Measurements from ENCODE around the gene RNF223. TPM values are rescaled to one million over a fixed set of nuclear protein-coding genes. Genes with fewer than 3 reads are reported as not detected.

RNF223 gene
- total RNA-seq, 1 experiment from 2014 or later: not detected

DNA sequence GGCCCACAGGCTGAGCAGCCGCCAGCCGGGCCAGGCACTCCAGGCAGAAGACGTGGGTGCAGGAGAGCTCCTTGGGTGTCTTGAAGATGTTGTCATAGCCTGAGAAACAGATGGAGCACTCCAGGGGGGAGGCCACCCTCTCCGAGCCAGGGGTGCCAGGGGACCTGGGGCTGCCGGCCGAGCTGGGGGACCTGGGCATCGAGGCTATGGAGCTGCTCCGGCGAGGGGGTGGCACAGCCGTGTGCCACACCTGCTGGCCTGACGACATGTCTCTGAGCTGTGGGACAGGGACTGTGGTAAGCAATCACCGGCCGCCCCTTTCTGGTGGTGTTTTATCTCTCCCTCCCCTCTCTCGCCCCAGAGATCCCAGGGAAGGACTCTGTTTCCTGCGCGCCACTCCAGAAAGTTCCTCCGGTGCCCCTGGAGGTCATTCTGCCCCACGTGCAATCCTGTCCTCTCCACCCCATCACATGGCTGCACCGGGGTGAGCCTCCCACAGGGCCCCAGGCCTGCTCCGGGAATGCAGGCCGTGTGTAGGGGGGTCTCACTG is 1.7 kb downstream of the RNF223 start:
- ChIA-PET CTCF (interaction anchor here (1.1 to 3.2 kb wide), 3 partner anchors 8 to 88 kb away, joined by 3 to 10 read pairs (median 6); no protein-coding TSS in a partner anchor), POLR2A (no interaction called here)
- peaks cover 12% of the 10 kb centered on the region for H3K27me3 Mint-ChIP-seq (ENCODE audit: low read depth)
- H3K27ac Mint-ChIP-seq: no peak overlapping the region
- H3K4me3 Mint-ChIP-seq: no peak overlapping the region
- no peaks in the 10 kb centered on the region for H3K9me3 Mint-ChIP-seq
- DNase-seq (ENCODE audit: low spot score): no peak
- H3K4me1 Mint-ChIP-seq: no peaks in the 10 kb centered on the region
- TF ChIP-seq, protein P1, sequence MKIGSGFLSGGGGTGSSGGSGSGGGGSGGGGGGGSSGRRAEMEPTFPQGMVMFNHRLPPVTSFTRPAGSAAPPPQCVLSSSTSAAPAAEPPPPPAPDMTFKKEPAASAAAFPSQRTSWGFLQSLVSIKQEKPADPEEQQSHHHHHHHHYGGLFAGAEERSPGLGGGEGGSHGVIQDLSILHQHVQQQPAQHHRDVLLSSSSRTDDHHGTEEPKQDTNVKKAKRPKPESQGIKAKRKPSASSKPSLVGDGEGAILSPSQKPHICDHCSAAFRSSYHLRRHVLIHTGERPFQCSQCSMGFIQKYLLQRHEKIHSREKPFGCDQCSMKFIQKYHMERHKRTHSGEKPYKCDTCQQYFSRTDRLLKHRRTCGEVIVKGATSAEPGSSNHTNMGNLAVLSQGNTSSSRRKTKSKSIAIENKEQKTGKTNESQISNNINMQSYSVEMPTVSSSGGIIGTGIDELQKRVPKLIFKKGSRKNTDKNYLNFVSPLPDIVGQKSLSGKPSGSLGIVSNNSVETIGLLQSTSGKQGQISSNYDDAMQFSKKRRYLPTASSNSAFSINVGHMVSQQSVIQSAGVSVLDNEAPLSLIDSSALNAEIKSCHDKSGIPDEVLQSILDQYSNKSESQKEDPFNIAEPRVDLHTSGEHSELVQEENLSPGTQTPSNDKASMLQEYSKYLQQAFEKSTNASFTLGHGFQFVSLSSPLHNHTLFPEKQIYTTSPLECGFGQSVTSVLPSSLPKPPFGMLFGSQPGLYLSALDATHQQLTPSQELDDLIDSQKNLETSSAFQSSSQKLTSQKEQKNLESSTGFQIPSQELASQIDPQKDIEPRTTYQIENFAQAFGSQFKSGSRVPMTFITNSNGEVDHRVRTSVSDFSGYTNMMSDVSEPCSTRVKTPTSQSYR (CRISPR knock-in tag; IDR thresholded peaks at IDR 0.05): no peak
- no peaks in the 10 kb centered on the region for H3K36me3 Mint-ChIP-seq
- no peak for ATAC-seq

DNA sequence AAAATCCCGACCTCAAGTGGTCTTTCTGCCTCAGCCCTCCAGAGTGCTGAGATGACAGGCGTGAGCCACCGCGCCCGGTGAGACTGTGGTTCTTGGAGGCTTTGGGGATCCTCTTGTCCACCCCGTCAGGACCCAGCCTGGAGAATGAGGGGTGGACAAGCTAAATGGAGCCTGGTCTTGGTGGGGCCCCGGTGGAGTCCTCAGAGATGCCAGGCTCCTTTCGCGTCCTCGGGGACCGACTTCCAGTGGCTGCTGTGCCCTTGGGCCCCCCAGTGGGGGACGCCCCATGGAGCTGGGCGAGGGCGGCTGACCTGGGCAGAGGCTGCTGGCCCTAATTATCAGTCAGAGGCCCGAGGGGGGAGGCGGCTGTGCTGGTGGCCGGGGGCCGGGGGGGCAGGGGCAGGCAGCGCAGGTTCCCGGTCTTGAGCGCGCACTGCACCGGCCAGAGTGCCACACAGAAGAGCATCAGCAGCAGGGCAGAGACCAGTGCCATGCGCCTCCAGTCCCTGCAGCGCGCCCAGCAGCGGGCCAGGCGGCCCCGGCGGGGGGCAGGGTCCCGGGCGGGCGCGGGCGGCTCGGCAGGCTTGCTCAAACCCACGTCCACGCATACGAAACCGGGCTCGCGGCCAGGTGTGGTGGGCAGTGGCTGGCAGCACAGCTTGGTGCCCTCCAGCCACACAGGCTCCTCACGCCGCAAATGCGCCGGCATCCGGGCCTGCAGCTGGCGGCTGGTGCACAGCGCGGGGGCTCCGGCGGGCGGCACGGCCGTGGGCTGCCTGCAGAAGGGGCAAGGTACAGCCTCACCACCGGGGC is 2.4 kb downstream of the RNF223 start:
- H3K9me3 Mint-ChIP-seq: no peaks in the 10 kb centered on the region
- H3K4me3 Mint-ChIP-seq: no peak overlapping the region
- H3K27ac Mint-ChIP-seq: no peak overlapping the region
- DNase-seq (ENCODE audit: low spot score) (no peak), ATAC-seq (no peak)
- H3K36me3 Mint-ChIP-seq: no peaks in the 10 kb centered on the region
- ChIA-PET POLR2A (no interaction called here), CTCF (interaction anchor here (0.7 to 1.4 kb wide), 4 partner anchors 8 to 220 kb away, joined by 3 to 6 read pairs (median 4); no protein-coding TSS in a partner anchor)
- H3K4me1 Mint-ChIP-seq: no peaks in the 10 kb centered on the region
- TF ChIP-seq, protein P2, sequence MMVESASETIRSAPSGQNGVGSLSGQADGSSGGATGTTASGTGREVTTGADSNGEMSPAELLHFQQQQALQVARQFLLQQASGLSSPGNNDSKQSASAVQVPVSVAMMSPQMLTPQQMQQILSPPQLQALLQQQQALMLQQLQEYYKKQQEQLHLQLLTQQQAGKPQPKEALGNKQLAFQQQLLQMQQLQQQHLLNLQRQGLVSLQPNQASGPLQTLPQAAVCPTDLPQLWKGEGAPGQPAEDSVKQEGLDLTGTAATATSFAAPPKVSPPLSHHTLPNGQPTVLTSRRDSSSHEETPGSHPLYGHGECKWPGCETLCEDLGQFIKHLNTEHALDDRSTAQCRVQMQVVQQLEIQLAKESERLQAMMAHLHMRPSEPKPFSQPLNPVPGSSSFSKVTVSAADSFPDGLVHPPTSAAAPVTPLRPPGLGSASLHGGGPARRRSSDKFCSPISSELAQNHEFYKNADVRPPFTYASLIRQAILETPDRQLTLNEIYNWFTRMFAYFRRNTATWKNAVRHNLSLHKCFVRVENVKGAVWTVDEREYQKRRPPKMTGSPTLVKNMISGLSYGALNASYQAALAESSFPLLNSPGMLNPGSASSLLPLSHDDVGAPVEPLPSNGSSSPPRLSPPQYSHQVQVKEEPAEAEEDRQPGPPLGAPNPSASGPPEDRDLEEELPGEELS (CRISPR knock-in tag; IDR thresholded peaks at IDR 0.05): no peak
- TF ChIP-seq, protein P3, sequence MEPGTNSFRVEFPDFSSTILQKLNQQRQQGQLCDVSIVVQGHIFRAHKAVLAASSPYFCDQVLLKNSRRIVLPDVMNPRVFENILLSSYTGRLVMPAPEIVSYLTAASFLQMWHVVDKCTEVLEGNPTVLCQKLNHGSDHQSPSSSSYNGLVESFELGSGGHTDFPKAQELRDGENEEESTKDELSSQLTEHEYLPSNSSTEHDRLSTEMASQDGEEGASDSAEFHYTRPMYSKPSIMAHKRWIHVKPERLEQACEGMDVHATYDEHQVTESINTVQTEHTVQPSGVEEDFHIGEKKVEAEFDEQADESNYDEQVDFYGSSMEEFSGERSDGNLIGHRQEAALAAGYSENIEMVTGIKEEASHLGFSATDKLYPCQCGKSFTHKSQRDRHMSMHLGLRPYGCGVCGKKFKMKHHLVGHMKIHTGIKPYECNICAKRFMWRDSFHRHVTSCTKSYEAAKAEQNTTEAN (CRISPR knock-in tag; IDR thresholded peaks at IDR 0.05): no peak
- TF ChIP-seq ZNF416 (CRISPR knock-in tag; IDR thresholded peaks at IDR 0.05): no peak
- TF ChIP-seq NR1H2 (CRISPR knock-in tag; IDR thresholded peaks at IDR 0.05): no peak
- TF ChIP-seq KAT7 (CRISPR knock-in tag; IDR thresholded peaks at IDR 0.05; ENCODE audit: borderline replicate concordance): no peak
- TF ChIP-seq, protein P4, sequence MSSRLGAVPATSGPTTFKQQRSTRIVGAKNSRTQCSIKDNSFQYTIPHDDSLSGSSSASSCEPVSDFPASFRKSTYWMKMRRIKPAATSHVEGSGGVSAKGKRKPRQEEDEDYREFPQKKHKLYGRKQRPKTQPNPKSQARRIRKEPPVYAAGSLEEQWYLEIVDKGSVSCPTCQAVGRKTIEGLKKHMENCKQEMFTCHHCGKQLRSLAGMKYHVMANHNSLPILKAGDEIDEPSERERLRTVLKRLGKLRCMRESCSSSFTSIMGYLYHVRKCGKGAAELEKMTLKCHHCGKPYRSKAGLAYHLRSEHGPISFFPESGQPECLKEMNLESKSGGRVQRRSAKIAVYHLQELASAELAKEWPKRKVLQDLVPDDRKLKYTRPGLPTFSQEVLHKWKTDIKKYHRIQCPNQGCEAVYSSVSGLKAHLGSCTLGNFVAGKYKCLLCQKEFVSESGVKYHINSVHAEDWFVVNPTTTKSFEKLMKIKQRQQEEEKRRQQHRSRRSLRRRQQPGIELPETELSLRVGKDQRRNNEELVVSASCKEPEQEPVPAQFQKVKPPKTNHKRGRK (CRISPR knock-in tag; IDR thresholded peaks at IDR 0.05; ENCODE audit: borderline replicate concordance): no peak
- TF ChIP-seq NFYB (CRISPR knock-in tag; conservative IDR thresholded peaks at IDR 0.05; ENCODE audit: low read depth): no peak
- TF ChIP-seq, protein P5, sequence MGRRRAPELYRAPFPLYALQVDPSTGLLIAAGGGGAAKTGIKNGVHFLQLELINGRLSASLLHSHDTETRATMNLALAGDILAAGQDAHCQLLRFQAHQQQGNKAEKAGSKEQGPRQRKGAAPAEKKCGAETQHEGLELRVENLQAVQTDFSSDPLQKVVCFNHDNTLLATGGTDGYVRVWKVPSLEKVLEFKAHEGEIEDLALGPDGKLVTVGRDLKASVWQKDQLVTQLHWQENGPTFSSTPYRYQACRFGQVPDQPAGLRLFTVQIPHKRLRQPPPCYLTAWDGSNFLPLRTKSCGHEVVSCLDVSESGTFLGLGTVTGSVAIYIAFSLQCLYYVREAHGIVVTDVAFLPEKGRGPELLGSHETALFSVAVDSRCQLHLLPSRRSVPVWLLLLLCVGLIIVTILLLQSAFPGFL (CRISPR knock-in tag; IDR thresholded peaks at IDR 0.05; ENCODE audit: borderline replicate concordance): no peak
- TF ChIP-seq, protein P6, sequence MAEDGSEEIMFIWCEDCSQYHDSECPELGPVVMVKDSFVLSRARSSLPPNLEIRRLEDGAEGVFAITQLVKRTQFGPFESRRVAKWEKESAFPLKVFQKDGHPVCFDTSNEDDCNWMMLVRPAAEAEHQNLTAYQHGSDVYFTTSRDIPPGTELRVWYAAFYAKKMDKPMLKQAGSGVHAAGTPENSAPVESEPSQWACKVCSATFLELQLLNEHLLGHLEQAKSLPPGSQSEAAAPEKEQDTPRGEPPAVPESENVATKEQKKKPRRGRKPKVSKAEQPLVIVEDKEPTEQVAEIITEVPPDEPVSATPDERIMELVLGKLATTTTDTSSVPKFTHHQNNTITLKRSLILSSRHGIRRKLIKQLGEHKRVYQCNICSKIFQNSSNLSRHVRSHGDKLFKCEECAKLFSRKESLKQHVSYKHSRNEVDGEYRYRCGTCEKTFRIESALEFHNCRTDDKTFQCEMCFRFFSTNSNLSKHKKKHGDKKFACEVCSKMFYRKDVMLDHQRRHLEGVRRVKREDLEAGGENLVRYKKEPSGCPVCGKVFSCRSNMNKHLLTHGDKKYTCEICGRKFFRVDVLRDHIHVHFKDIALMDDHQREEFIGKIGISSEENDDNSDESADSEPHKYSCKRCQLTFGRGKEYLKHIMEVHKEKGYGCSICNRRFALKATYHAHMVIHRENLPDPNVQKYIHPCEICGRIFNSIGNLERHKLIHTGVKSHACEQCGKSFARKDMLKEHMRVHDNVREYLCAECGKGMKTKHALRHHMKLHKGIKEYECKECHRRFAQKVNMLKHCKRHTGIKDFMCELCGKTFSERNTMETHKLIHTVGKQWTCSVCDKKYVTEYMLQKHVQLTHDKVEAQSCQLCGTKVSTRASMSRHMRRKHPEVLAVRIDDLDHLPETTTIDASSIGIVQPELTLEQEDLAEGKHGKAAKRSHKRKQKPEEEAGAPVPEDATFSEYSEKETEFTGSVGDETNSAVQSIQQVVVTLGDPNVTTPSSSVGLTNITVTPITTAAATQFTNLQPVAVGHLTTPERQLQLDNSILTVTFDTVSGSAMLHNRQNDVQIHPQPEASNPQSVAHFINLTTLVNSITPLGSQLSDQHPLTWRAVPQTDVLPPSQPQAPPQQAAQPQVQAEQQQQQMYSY (CRISPR knock-in tag; IDR thresholded peaks at IDR 0.05): no peak
- TF ChIP-seq MXD4 (CRISPR knock-in tag; IDR thresholded peaks at IDR 0.05; ENCODE audit: borderline replicate concordance): no peak
- no peak for TF ChIP-seq NFATC4 (CRISPR knock-in tag; IDR thresholded peaks at IDR 0.05)
- no peak for TF ChIP-seq FOXP1 (CRISPR knock-in tag; IDR thresholded peaks at IDR 0.05; ENCODE audit: borderline replicate concordance)
- TF ChIP-seq JAZF1 (CRISPR knock-in tag; IDR thresholded peaks at IDR 0.05): no peak
- no peak for TF ChIP-seq GTF2I (CRISPR knock-in tag; conservative IDR thresholded peaks at IDR 0.05)
- no peak for TF ChIP-seq ESRRA (CRISPR knock-in tag; IDR thresholded peaks at IDR 0.05; ENCODE audit: borderline replicate concordance)
- H3K27me3 Mint-ChIP-seq (ENCODE audit: low read depth): peaks cover 12% of the 10 kb centered on the region
